Measurements from ENCODE around the gene PPP1R9B.

DNA sequence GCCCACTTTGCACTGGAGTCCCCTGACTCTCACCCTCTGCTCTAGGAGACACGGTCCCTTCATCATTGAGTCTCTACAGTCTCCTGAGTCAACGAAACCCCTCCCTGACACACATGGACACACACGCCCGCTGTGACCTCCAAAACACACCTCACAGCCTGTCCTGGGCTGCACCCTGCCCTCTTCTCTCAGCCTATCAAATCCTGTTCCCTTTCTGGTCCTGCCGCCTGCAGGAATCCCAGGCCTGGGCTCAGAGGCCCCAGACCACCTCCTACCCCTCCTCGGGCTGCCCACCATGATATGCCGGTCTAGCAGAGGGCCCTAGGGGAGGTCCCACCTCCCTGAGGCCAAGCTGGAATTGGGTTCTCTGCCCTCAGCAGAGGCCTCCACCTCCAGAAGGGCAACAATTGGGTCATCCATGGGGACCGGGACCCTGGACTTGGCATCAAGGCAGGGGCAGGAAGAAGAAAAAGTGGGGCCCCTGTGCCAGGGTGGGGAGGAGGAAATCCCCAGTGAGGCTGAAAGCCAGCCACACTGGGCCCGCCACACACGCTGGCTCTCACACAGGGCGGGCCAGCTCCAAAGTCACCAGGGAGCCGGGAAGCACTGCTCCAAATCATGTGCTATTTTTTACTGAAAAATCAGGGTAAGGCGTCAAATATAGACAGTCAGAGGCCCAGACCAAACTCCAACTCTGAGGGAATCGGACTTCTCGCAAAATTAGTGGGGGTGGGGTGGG lies 3.4 kb downstream of the PPP1R9B start:
- TF ChIP-seq POLR2A (IDR thresholded peaks at IDR 0.05; ENCODE audit: low read length) (no peak), GATA1 (IDR thresholded peaks at IDR 0.05; ENCODE audit: low read depth, low read length) (no peak)

Measured in erythroblast (primary cell).